ENCODE results near the gene RIMS3.

Gene RIMS3

DNA sequence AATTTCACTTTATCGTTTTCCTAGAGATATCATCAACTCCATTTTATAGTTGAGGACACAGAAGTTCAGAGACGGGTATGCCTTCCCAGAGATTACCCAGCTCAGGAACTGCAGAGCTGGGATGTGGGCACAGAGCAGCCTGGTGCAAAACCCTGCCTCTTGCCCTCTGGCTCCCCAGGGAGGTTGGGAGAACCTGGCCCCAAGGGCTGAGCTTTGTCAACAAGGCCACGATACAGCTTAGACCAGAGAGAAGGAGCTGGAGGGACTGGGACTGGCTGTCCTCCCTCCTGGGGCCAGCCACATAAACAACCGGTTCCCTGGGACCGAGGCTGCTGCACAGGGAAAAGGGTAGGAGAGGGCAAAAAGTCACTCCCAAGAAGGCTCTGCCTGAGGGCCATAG is 3.8 kb downstream of the RIMS3 start:
- H3F3A ChIP-seq (ENCODE audit: insufficient read depth) = 0 out of 2 replicates have a peak, but pooled peaks cover 4% of the 10 kb centered on the region
- H3K36me3 ChIP-seq (ENCODE audit: low read length) = no peaks in the 10 kb centered on the region
- no peaks in the 10 kb centered on the region for H3K9me2 ChIP-seq (replicated peaks; ENCODE audit: insufficient read depth, low read length)
- no peak overlapping the region for H2AFZ ChIP-seq (ENCODE audit: low read depth, low read length, severe bottlenecking)
- H3K27me3 ChIP-seq (ENCODE audit: low read length) = no peaks in the 10 kb centered on the region
- H3K9me3 ChIP-seq (ENCODE audit: insufficient read depth, low read length) = no peaks in the 10 kb centered on the region
- no peak overlapping the region for H3K4me3 ChIP-seq (ENCODE audit: insufficient read depth, low read length, poor library complexity, severe bottlenecking)
- no peak overlapping the region for H3K27ac ChIP-seq (ENCODE audit: low read depth, low read length)
- H3K4me2 ChIP-seq (ENCODE audit: low read depth, low read length, poor library complexity, severe bottlenecking) = no peak overlapping the region
- H4K20me1 ChIP-seq (ENCODE audit: low read depth, low read length) = no peaks in the 10 kb centered on the region
- H3K79me2 ChIP-seq (ENCODE audit: insufficient read depth, low read length) = no peaks in the 10 kb centered on the region
- TF ChIP-seq, protein P1, sequence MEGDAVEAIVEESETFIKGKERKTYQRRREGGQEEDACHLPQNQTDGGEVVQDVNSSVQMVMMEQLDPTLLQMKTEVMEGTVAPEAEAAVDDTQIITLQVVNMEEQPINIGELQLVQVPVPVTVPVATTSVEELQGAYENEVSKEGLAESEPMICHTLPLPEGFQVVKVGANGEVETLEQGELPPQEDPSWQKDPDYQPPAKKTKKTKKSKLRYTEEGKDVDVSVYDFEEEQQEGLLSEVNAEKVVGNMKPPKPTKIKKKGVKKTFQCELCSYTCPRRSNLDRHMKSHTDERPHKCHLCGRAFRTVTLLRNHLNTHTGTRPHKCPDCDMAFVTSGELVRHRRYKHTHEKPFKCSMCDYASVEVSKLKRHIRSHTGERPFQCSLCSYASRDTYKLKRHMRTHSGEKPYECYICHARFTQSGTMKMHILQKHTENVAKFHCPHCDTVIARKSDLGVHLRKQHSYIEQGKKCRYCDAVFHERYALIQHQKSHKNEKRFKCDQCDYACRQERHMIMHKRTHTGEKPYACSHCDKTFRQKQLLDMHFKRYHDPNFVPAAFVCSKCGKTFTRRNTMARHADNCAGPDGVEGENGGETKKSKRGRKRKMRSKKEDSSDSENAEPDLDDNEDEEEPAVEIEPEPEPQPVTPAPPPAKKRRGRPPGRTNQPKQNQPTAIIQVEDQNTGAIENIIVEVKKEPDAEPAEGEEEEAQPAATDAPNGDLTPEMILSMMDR (IDR thresholded peaks at IDR 0.05; ENCODE audit: insufficient read depth, low read length, poor library complexity, severe bottlenecking) = no peak
- TF ChIP-seq EZH2phosphoT487 (conservative IDR thresholded peaks at IDR 0.05; ENCODE audit: low read length) = no peak
- no peak overlapping the region for H3K9ac ChIP-seq (ENCODE audit: low read length)

DNA sequence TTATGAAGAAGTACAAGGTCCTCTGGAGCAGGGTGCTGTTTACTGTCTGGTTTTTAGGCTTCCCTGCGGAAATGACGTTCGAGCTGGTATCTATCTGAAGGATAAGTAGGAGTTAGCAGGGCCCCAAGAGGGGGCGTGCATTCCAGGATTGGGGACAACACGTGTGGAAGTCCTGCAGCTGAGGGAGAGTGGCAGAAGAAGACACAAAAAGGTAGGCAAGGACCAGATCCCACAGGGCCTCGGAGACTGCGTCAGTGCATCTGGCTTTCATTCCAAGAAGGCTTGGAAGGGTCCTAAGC is 5.9 kb downstream of the RIMS3 start:
- no peaks in the 10 kb centered on the region for H3K27me3 ChIP-seq (ENCODE audit: low read length)
- H3K4me3 ChIP-seq (ENCODE audit: insufficient read depth, low read length, poor library complexity, severe bottlenecking) = no peak overlapping the region
- no peak overlapping the region for H3K9ac ChIP-seq (ENCODE audit: low read length)
- no peaks in the 10 kb centered on the region for H3K36me3 ChIP-seq (ENCODE audit: low read length)
- no peaks in the 10 kb centered on the region for H3K79me2 ChIP-seq (ENCODE audit: insufficient read depth, low read length)
- no peaks in the 10 kb centered on the region for H4K20me1 ChIP-seq (ENCODE audit: low read depth, low read length)
- no peaks in the 10 kb centered on the region for H3K9me2 ChIP-seq (replicated peaks; ENCODE audit: insufficient read depth, low read length)
- no peak overlapping the region for H3K4me2 ChIP-seq (ENCODE audit: low read depth, low read length, poor library complexity, severe bottlenecking)
- no peak overlapping the region for H2AFZ ChIP-seq (ENCODE audit: low read depth, low read length, severe bottlenecking)
- H3F3A ChIP-seq (ENCODE audit: insufficient read depth) = 0 out of 2 replicates have a peak, but pooled peaks cover 4% of the 10 kb centered on the region
- TF ChIP-seq, protein P1 (IDR thresholded peaks at IDR 0.05; ENCODE audit: insufficient read depth, low read length, poor library complexity, severe bottlenecking) = no peak
- no peak for TF ChIP-seq EZH2phosphoT487 (conservative IDR thresholded peaks at IDR 0.05; ENCODE audit: low read length)
- no peaks in the 10 kb centered on the region for H3K9me3 ChIP-seq (ENCODE audit: insufficient read depth, low read length)
- no peak overlapping the region for H3K27ac ChIP-seq (ENCODE audit: low read depth, low read length)

DNA sequence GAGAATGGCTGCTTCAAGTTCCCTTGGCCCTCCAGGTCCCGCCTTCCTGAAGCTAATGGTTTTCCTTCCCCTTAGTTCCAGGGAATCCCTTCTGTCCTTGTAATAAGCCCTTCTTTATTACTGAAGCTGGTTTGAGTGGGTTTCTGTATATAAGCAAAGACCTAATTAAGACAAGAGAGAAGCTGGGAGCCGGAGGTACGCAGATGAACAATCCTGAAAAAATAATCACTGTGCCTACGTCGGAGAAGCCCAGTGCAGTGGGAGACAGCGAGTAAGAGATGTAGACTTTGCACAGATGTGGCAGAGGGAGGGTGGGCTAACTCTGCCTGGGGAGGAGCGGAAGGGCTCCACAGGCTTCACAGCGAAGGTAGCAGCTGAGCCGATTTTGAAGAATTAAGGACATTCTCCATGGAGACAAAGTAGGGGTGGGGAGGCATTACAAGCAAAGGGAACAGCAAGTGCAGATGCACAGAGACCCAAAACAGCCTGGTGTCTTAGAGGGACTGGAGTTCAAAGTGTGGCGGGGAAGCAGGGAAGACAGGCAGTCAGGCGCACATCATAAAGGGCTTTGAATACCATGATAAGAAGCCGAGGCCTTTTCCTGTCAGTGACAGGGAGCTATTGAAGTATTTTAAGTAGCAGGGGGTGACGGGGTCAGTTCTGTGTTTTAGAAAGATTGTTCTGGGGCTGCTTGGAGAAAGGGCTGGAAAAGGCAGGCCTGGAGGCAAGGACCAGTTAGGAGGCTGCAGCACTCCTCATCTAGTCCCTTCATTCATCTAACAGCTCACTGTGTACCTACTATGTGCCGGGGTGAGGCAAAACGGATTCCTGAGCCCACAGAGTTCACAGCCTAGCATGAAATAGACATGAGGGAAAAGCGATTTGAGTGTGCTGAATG is 6.5 kb downstream of the RIMS3 start:
- H3K27ac ChIP-seq (ENCODE audit: low read depth, low read length) = no peak overlapping the region
- H3K36me3 ChIP-seq (ENCODE audit: low read length) = no peaks in the 10 kb centered on the region
- H3K4me2 ChIP-seq (ENCODE audit: low read depth, low read length, poor library complexity, severe bottlenecking) = no peak overlapping the region
- no peak for TF ChIP-seq EZH2phosphoT487 (conservative IDR thresholded peaks at IDR 0.05; ENCODE audit: low read length)
- TF ChIP-seq, protein P1 (IDR thresholded peaks at IDR 0.05; ENCODE audit: insufficient read depth, low read length, poor library complexity, severe bottlenecking) = no peak
- H3K79me2 ChIP-seq (ENCODE audit: insufficient read depth, low read length) = no peaks in the 10 kb centered on the region
- H4K20me1 ChIP-seq (ENCODE audit: low read depth, low read length) = no peaks in the 10 kb centered on the region
- H3K9ac ChIP-seq (ENCODE audit: low read length) = no peak overlapping the region
- H2AFZ ChIP-seq (ENCODE audit: low read depth, low read length, severe bottlenecking) = no peak overlapping the region
- no peaks in the 10 kb centered on the region for H3K9me3 ChIP-seq (ENCODE audit: insufficient read depth, low read length)
- H3F3A ChIP-seq (ENCODE audit: insufficient read depth) = 0 out of 2 replicates have a peak, but pooled peaks cover 4% of the 10 kb centered on the region
- H3K9me2 ChIP-seq (replicated peaks; ENCODE audit: insufficient read depth, low read length) = no peaks in the 10 kb centered on the region
- H3K27me3 ChIP-seq (ENCODE audit: low read length) = no peaks in the 10 kb centered on the region
- no peak overlapping the region for H3K4me3 ChIP-seq (ENCODE audit: insufficient read depth, low read length, poor library complexity, severe bottlenecking)
